HG02885 (cell line): Measurements from ENCODE around the gene ELK4.
A peak's percentile ranks its signal among the peaks of the same experiment; 100 is the strongest.

Experiments
- ATAC-seq: cut with Tn5 transposase; IDR thresholded peaks from one replicate; pipeline ENCODE4 v1.9.1; 2021; ENCODE audit warnings: mild to moderate bottlenecking; ENCODE audit not compliant: unreplicated experiment, poor library complexity

ELK4 gene

GRCh38 chr1:205599669-205600042 lies 32.2 kb downstream of the ELK4 start:
- no peak for ATAC-seq

GRCh38 chr1:205598841-205599668 lies 32.8 kb downstream of the ELK4 start:
- ATAC-seq: no peak

GRCh38 chr1:205597691-205598314 lies 34.0 kb downstream of the ELK4 start:
- ATAC-seq: no peak

- ATAC-seq: no peak
Measured at GRCh38 chr1:205596876-205597275, 34.9 kb downstream of the ELK4 start.

GRCh38 chr1:205595861-205596260 lies 36.0 kb downstream of the ELK4 start:
- ATAC-seq: no peak

- ATAC-seq: no peak
Measured at GRCh38 chr1:205595435-205595834, 36.4 kb downstream of the ELK4 start.

GRCh38 chr1:205594846-205595245 lies 37.0 kb downstream of the ELK4 start:
- ATAC-seq: no peak

GRCh38 chr1:205593967-205594366 lies 37.8 kb downstream of the ELK4 start:
- no peak for ATAC-seq

GRCh38 chr1:205593532-205593931 lies 38.3 kb downstream of the ELK4 start:
- peak; percentile 33 for ATAC-seq

- ATAC-seq: no peak
Measured at GRCh38 chr1:205592443-205593003, 39.3 kb downstream of the ELK4 start.

- peak; percentile 80 for ATAC-seq
Measured at GRCh38 chr1:205591522-205592351, 40.1 kb downstream of the ELK4 start.

- ATAC-seq: no peak
Measured at GRCh38 chr1:205590777-205591513, 40.9 kb downstream of the ELK4 start.

GRCh38 chr1:205590457-205590768 lies 41.4 kb downstream of the ELK4 start:
- no peak for ATAC-seq

- no peak for ATAC-seq
Measured at GRCh38 chr1:205589618-205590456, 42.0 kb downstream of the ELK4 start.

- ATAC-seq: no peak
Measured at GRCh38 chr1:205589046-205589445, 42.8 kb downstream of the ELK4 start.

- ATAC-seq: no peak
Measured at GRCh38 chr1:205588636-205589035, 43.2 kb downstream of the ELK4 start.

GRCh38 chr1:205587581-205587980 lies 44.2 kb downstream of the ELK4 start:
- no peak for ATAC-seq

- no peak for ATAC-seq
Measured at GRCh38 chr1:205585835-205586785, 45.7 kb downstream of the ELK4 start.
